Lower lobe of right lung (tissue), 2 donors: ENCODE results near the gene ARHGEF26. TPM values are rescaled to one million over a fixed set of nuclear protein-coding genes. Genes with fewer than 3 reads are reported as not detected.

ENCODE experiments used
- ATAC-seq, 2 donors: fragments of 200-7000 bp; cut with Tn5 transposase; one replicate each; pipeline ENCODE4 v1.9.1; 2020 to 2022; ENCODE audit warnings: mild to moderate bottlenecking in 2 of 2, moderate library complexity in 2 of 2
- DNase-seq: peaks from one replicate; pipeline ENCODE4 v3.0.0-alpha.2; 2020
- H3K27ac ChIP-seq: fragments of 200-600 bp; one replicate; pipeline ENCODE4 v1.8.0; 2022
- H3K27me3 ChIP-seq: fragments of 200-600 bp; one replicate; pipeline ENCODE4 v1.8.0; 2022; ENCODE audit warnings: low read depth
- H3K36me3 ChIP-seq: fragments of 200-600 bp; one replicate; pipeline ENCODE4 v1.8.0; 2022; ENCODE audit warnings: mild to moderate bottlenecking
- H3K4me1 ChIP-seq: fragments of 200-600 bp; one replicate; pipeline ENCODE4 v1.8.0; 2022
- H3K4me3 ChIP-seq: fragments of 200-600 bp; one replicate; pipeline ENCODE4 v1.8.0; 2022; ENCODE audit warnings: mild to moderate bottlenecking
- H3K9me3 ChIP-seq: fragments of 200-600 bp; one replicate; pipeline ENCODE4 v1.8.0; 2022
- intact Hi-C: fragments of 100-400 bp; cut with DNase I; formaldehyde crosslinking; loops from one replicate; pipeline ENCODE4 v1.11.0; 2022
- total RNA-seq: library from RNA; stranded (reverse); fragmentation: NEBNext Ultra II Directional; extraction: Animal tissue kit (Norgen Biotek cat#: 25700); gene quantifications from one replicate; pipeline ENCODE4 v1.2.1, GENCODE V29; 2021
- TF ChIP-seq, protein P1 (sequence below): fragments of 200-600 bp; IDR thresholded peaks from one replicate; pipeline ENCODE4 v1.8.0; 2022; ENCODE audit warnings: antibody characterized with exemption, mild to moderate bottlenecking
- donor health status: DM: no; HTN: yes; CAD: no; lungs with severe emphysema.

The ARHGEF26 gene
- total RNA-seq, 1 donor from 2014 or later: 50.9 TPM

DNA sequence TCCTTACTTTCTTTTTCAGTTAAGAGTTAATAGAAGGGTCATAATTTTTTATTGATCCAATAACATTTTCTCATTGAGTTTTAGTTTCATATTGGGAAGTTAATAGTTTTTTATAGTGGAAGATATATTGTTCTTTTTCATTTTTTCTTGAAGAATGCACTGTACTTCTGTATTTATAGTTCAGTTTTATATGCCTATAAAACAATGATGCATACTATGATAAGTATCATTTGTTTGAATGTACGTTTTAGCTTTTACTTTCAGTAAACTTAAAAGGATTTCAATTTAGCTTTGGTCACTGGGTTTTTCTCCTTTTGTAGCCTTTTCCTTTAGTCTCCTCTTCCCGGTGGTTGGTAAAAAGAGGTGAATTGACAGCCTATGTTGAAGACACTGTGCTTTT lies 104.3 kb downstream of the ARHGEF26 start:
- Histone ChIP-seq H3K36me3 (no peaks in the 10 kb centered on the region), H3K27me3 (no peaks in the 10 kb centered on the region), H3K4me3 (no peak overlapping the region), H3K27ac (no peak overlapping the region), H3K4me1 (peaks cover 3% of the 10 kb centered on the region), H3K9me3 (no peaks in the 10 kb centered on the region)
- intact Hi-C loops: no loop called here
- DNase-seq (no peak), ATAC-seq (no peak)
- TF ChIP-seq, protein P1, sequence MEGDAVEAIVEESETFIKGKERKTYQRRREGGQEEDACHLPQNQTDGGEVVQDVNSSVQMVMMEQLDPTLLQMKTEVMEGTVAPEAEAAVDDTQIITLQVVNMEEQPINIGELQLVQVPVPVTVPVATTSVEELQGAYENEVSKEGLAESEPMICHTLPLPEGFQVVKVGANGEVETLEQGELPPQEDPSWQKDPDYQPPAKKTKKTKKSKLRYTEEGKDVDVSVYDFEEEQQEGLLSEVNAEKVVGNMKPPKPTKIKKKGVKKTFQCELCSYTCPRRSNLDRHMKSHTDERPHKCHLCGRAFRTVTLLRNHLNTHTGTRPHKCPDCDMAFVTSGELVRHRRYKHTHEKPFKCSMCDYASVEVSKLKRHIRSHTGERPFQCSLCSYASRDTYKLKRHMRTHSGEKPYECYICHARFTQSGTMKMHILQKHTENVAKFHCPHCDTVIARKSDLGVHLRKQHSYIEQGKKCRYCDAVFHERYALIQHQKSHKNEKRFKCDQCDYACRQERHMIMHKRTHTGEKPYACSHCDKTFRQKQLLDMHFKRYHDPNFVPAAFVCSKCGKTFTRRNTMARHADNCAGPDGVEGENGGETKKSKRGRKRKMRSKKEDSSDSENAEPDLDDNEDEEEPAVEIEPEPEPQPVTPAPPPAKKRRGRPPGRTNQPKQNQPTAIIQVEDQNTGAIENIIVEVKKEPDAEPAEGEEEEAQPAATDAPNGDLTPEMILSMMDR: no peak

DNA sequence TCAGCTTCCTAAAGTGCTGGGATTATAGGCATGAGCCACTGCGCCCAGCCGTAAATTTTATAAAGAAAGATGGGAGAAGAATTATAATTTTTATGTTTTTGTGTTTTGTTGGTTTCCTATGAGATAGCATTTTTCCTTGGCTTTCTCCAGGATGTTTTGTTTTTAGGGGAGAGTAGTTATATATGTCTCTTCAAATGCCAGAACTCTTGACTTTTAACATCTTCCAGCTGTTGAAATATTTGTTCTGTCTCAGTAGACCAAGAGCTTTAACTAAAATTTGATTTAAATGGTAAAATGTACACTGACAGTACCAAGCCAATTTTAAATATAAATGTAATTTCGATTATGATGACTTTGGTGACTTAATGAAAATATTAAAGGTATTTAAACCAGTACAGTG lies 106.3 kb downstream of the ARHGEF26 start:
- no peaks in the 10 kb centered on the region for H3K9me3 ChIP-seq
- TF ChIP-seq, protein P1: no peak
- no peaks in the 10 kb centered on the region for H3K27me3 ChIP-seq
- DNase-seq: no peak
- H3K4me3 ChIP-seq: no peak overlapping the region
- no peaks in the 10 kb centered on the region for H3K36me3 ChIP-seq
- intact Hi-C loops: no loop called here
- no peak for ATAC-seq
- peaks cover 4% of the 10 kb centered on the region for H3K4me1 ChIP-seq
- H3K27ac ChIP-seq: no peak overlapping the region

DNA sequence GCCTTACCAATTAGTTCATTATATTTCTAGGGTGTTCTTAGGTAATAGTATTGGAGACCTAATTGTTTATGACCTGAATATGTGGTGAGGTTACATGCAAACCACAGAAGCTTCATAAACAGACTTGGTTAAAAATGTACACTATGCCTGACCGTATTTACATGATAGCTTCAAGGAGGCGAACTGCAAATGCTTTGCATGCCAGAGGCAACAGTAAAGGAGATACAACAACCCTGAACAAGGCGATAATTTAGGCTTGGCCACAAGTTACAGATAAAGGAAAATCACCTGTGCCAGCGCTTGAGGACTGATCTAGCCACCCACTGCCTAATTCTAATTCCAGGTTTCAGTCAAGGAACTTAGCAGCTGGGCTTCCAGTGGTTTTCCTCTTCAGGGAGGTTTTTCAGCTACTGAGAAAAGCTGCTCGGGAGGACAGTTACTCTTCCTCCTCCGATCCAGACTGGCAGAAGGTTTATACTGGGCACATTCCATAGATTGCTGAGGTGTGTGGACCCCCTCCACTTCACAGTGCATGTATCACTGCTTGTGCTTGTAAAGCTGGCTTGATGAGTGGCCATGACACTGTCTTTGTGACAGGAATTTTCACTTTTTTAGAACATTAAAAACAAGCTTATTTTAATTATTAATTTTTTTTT lies 107.5 kb downstream of the ARHGEF26 start:
- peak; percentile 87 to 94 for ATAC-seq
- peak overlapping the region; percentile 25 for H3K27ac ChIP-seq
- peaks cover 4% of the 10 kb centered on the region for H3K4me1 ChIP-seq
- intact Hi-C loops: no loop called here
- TF ChIP-seq, protein P1: no peak
- no peaks in the 10 kb centered on the region for H3K27me3 ChIP-seq
- no peak for DNase-seq
- H3K4me3 ChIP-seq: no peak overlapping the region
- H3K9me3 ChIP-seq: no peaks in the 10 kb centered on the region
- no peaks in the 10 kb centered on the region for H3K36me3 ChIP-seq

DNA sequence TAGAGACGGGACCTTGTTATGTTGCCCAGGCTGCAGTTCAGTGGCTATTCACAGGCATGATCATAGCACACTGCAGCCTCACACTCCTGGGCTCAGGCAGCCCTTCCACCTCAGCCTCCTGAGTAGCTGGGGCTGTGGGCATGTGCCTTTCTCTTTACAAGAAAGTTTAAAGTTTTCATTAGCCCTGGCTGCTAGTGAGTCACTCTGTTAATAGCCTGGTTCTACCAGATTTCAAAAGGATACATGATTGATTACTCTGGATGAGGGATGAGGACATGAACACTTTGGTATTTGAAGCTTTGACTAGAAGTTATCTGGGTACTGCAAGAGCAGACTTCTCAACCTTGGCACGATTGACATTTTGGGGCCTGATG lies 108.0 kb downstream of the ARHGEF26 start:
- DNase-seq (no peak), ATAC-seq (peak; percentile 24 to 30)
- no peaks in the 10 kb centered on the region for H3K9me3 ChIP-seq
- H3K36me3 ChIP-seq: no peaks in the 10 kb centered on the region
- TF ChIP-seq, protein P1: no peak
- intact Hi-C loops: no loop called here
- peaks cover 4% of the 10 kb centered on the region for H3K4me1 ChIP-seq
- no peaks in the 10 kb centered on the region for H3K27me3 ChIP-seq
- peak overlapping the region; percentile 25 for H3K27ac ChIP-seq
- H3K4me3 ChIP-seq: no peak overlapping the region

DNA sequence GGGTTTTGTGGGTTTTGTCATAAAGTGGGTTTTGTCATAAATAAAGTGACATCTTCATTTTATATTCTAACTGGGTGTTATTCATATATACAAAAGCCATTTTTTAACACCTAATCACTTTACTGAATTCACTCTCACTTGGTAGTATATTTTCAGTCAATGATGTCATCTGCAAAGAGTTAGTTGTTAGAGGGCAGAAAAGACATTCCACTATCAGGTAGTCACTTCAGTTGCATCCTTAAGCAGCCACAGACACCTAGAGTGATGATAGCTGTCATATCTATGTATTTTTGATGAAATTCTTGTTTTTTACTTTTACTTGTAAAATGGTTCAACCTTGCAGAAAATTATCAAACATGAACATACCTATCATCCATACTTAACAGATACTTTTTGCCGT lies 114.1 kb downstream of the ARHGEF26 start:
- TF ChIP-seq, protein P1: no peak
- Histone ChIP-seq H3K4me1 (peaks cover 3% of the 10 kb centered on the region), H3K36me3 (peaks cover 3% of the 10 kb centered on the region), H3K27me3 (no peaks in the 10 kb centered on the region), H3K4me3 (no peak overlapping the region), H3K9me3 (no peaks in the 10 kb centered on the region), H3K27ac (no peak overlapping the region)
- intact Hi-C loops: no loop called here
- no peak for ATAC-seq
- DNase-seq: no peak
